Muscle layer of colon (tissue), 2 donors: ENCODE results near the gene GOLT1B.

ENCODE experiments used
- H3K27ac ChIP-seq: one replicate; pipeline ENCODE4 v1.7.0; 2013; ENCODE audit warnings: low read depth, mild to moderate bottlenecking, low read length, moderate library complexity
- H3K27me3 ChIP-seq, 2 donors: one replicate each; pipeline ENCODE4 v1.7.0; 2013; ENCODE audit warnings: low read length in 2 of 2, mild to moderate bottlenecking in 2 of 2; ENCODE audit not compliant: insufficient read depth in 2 of 2, control insufficient read depth in 1 of 2
- H3K36me3 ChIP-seq: one replicate; pipeline ENCODE4 v1.7.0; 2013; ENCODE audit warnings: mild to moderate bottlenecking, low read length; ENCODE audit not compliant: insufficient read depth
- H3K4me1 ChIP-seq: one replicate; pipeline ENCODE4 v1.7.0; 2013; ENCODE audit warnings: mild to moderate bottlenecking, low read length; ENCODE audit not compliant: insufficient read depth
- H3K4me3 ChIP-seq, 2 donors: one replicate each; pipeline ENCODE4 v1.7.0; 2013; ENCODE audit warnings: low read length in 2 of 2, low read depth in 1 of 2, mild to moderate bottlenecking in 1 of 2, moderate library complexity in 1 of 2
- H3K9ac ChIP-seq: one replicate; pipeline ENCODE4 v1.7.0; 2013; ENCODE audit warnings: low read length
- H3K9me3 ChIP-seq: one replicate; pipeline ENCODE4 v1.7.0; 2013; ENCODE audit warnings: mild to moderate bottlenecking, low read length
- donor health status: abdominal sarcoma.
- donor health status: Adenocarcinoma of cecum.

GOLT1B gene

GRCh38 chr12:21546716-21547115 lies 45.1 kb downstream of the GOLT1B start:
- Histone ChIP-seq H3K9me3 (no peaks in the 10 kb centered on the region), H3K4me3 (no peak overlapping the region), H3K27ac (no peak overlapping the region), H3K4me1 (peaks cover 5% of the 10 kb centered on the region), H3K27me3 (no peaks in the 10 kb centered on the region), H3K36me3 (no peaks in the 10 kb centered on the region), H3K9ac (no peak overlapping the region)

GRCh38 chr12:21547437-21547836 lies 45.8 kb downstream of the GOLT1B start:
- H3K27me3 ChIP-seq = no peaks in the 10 kb centered on the region
- no peak overlapping the region for H3K27ac ChIP-seq
- no peak overlapping the region for H3K4me3 ChIP-seq
- no peak overlapping the region for H3K9ac ChIP-seq
- no peaks in the 10 kb centered on the region for H3K9me3 ChIP-seq
- peaks cover 9% of the 10 kb centered on the region for H3K4me1 ChIP-seq
- no peaks in the 10 kb centered on the region for H3K36me3 ChIP-seq

- Histone ChIP-seq H3K4me1 (peaks cover 7% of the 10 kb centered on the region), H3K27me3 (no peaks in the 10 kb centered on the region), H3K9ac (no peak overlapping the region), H3K27ac (no peak overlapping the region), H3K36me3 (no peaks in the 10 kb centered on the region), H3K4me3 (no peak overlapping the region), H3K9me3 (no peaks in the 10 kb centered on the region)
These were observed 50.4 kb downstream of the GOLT1B start for GRCh38 chr12:21551841-21552465.

- no peak overlapping the region for H3K4me3 ChIP-seq
- H3K9me3 ChIP-seq = no peaks in the 10 kb centered on the region
- peaks cover 7% of the 10 kb centered on the region for H3K4me1 ChIP-seq
- no peaks in the 10 kb centered on the region for H3K36me3 ChIP-seq
- no peak overlapping the region for H3K9ac ChIP-seq
- H3K27ac ChIP-seq = no peak overlapping the region
- H3K27me3 ChIP-seq = no peaks in the 10 kb centered on the region
These were observed 51.2 kb downstream of the GOLT1B start for GRCh38 chr12:21552635-21553328.

- no peak overlapping the region for H3K9ac ChIP-seq
- H3K27me3 ChIP-seq = no peaks in the 10 kb centered on the region
- no peaks in the 10 kb centered on the region for H3K36me3 ChIP-seq
- H3K9me3 ChIP-seq = no peaks in the 10 kb centered on the region
- peaks cover 7% of the 10 kb centered on the region for H3K4me1 ChIP-seq
- H3K27ac ChIP-seq = no peak overlapping the region
- H3K4me3 ChIP-seq = no peak overlapping the region
These were observed 51.7 kb downstream of the GOLT1B start for GRCh38 chr12:21553329-21553675.

GRCh38 chr12:21558100-21558679 lies 56.6 kb downstream of the GOLT1B start:
- Histone ChIP-seq H3K4me3 (no peak overlapping the region), H3K27me3 (no peaks in the 10 kb centered on the region), H3K36me3 (no peaks in the 10 kb centered on the region), H3K27ac (no peak overlapping the region), H3K9ac (no peak overlapping the region), H3K9me3 (no peaks in the 10 kb centered on the region), H3K4me1 (no peaks in the 10 kb centered on the region)

- Histone ChIP-seq H3K4me3 (no peak overlapping the region), H3K27me3 (no peaks in the 10 kb centered on the region), H3K27ac (no peak overlapping the region), H3K9me3 (no peaks in the 10 kb centered on the region), H3K36me3 (no peaks in the 10 kb centered on the region), H3K4me1 (no peaks in the 10 kb centered on the region), H3K9ac (no peak overlapping the region)
These were observed 58.4 kb downstream of the GOLT1B start for GRCh38 chr12:21559855-21560569.

- no peaks in the 10 kb centered on the region for H3K4me1 ChIP-seq
- no peaks in the 10 kb centered on the region for H3K36me3 ChIP-seq
- H3K27ac ChIP-seq = no peak overlapping the region
- H3K27me3 ChIP-seq = no peaks in the 10 kb centered on the region
- H3K4me3 ChIP-seq = no peak overlapping the region
- H3K9ac ChIP-seq = no peak overlapping the region
- no peaks in the 10 kb centered on the region for H3K9me3 ChIP-seq
These were observed 59.6 kb downstream of the GOLT1B start for GRCh38 chr12:21561158-21561557.

GRCh38 chr12:21562859-21563258 lies 61.3 kb downstream of the GOLT1B start:
- no peaks in the 10 kb centered on the region for H3K9me3 ChIP-seq
- no peak overlapping the region for H3K4me3 ChIP-seq
- H3K9ac ChIP-seq = no peak overlapping the region
- H3K27ac ChIP-seq = no peak overlapping the region
- no peaks in the 10 kb centered on the region for H3K27me3 ChIP-seq
- H3K36me3 ChIP-seq = no peaks in the 10 kb centered on the region
- H3K4me1 ChIP-seq = no peaks in the 10 kb centered on the region

GRCh38 chr12:21566223-21566906 lies 64.8 kb downstream of the GOLT1B start:
- Histone ChIP-seq H3K27ac (no peak overlapping the region), H3K9ac (no peak overlapping the region), H3K4me3 (no peak overlapping the region), H3K4me1 (no peaks in the 10 kb centered on the region), H3K9me3 (no peaks in the 10 kb centered on the region), H3K36me3 (no peaks in the 10 kb centered on the region), H3K27me3 (no peaks in the 10 kb centered on the region)

- no peaks in the 10 kb centered on the region for H3K9me3 ChIP-seq
- H3K4me3 ChIP-seq = no peak overlapping the region
- no peaks in the 10 kb centered on the region for H3K36me3 ChIP-seq
These were observed 65.4 kb downstream of the GOLT1B start for GRCh38 chr12:21566907-21567394.

More at GRCh38 chr12:21566907-21567394, 65.4 kb downstream of the GOLT1B start:
- H3K27ac ChIP-seq = no peak overlapping the region
- no peak overlapping the region for H3K9ac ChIP-seq
- no peaks in the 10 kb centered on the region for H3K4me1 ChIP-seq
- no peaks in the 10 kb centered on the region for H3K27me3 ChIP-seq
